ENCODE results near the gene LRRC43.
A peak's percentile ranks its signal among the peaks of the same experiment; 100 is the strongest.

The LRRC43 gene, protein sequence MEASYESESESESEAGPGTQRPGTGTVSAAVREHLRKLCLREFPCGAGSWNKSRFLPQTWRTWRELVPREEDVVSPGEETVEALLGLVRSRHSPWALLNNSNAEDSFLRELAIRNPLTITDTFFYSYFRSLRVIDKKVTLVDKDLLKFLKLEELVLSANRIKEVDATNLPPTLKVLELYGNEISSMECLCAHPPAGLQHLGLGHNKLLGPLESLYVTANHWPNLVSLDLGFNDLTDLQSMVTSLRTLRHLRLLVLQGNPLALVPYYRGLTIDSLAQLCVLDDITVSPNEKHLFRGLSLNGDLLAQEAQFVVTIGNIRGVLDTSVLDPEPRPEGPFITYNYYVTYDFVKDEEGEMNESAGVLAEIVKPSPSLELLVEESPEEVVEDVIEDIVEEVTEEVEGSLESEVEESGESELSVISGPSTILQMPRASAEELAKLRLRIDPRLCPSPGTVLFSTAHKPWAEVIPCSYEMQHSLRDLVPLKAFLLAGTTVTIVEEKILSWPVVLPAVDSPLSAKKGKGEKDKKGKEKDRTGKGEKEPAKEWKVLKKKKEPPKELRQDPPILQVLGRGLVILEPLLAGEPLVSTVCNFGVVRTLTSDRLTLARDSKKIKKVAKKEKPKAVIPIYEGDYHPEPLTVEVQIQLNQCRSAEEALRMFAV

DNA sequence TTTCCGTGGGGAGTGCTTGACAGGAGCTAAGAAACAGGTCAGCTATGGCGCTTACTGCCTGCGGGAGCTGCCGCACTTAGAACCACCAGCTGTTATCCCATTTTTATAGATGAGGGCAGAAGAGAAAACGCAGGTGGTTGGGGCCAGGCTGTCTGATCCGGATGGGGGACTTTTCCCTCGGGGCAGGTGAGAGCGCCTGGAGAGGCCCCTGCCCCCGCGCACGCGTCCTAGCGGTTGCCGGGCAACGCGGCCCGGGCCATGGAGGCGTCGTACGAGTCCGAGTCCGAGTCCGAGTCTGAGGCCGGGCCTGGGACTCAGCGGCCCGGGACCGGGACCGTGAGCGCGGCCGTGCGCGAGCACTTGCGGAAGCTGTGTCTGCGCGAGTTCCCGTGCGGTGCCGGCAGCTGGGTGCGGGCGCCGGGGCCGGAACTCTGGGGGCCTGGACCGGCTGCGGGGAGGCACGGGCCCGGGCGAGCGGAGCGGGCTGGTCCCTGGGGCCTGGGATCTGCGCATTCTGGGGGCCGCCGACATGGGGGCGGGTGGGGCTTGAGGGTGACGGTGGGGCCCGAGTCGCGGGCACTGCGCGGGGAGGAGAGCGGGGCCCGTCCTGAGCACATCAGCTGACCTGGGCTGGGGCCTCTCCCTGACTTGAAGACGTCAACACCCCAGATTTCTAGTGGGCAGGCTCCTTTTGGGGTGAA lies at the start of gene LRRC43:
LRRC43 (plus strand) TSS at position 237 of the 701 bp plus-strand sequence; CDS start at position 259, 22 bp downstream.
- DNase-seq: peak; percentile 72

- no peak for DNase-seq
Observed at GRCh38 chr12:122133192-122133950, 49.6 kb upstream of the LRRC43 start.

DNA sequence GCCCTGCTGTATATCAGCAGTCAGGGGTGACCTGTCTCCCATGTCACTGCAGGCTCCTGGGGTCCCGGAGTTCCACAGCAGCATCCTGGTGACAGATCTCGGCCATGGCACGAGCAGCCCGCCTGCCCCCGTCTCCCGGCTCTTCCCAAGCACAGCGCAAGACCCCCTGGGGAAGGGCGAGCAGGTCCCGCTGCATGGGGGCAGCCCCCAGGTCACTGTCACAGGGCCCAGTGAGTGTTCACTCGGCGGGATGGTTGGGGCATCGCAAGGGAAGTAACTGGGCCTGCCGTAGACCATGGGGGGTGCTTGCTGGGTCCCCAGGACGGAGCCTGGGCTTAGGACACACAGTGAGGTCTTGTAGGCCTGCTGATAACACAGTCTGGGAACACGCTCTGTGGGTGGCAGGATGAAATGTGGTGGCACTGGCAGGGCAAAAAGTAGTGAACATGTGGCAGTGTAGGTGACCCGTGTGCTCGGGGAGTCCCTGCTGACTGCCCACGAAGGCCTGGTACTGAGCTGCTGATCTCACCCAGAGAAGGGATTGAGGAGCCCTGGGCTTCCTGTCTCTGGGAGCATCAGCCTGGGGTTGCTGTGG lies 47.4 kb upstream of the LRRC43 start:
- DNase-seq: no peak

- DNase-seq: no peak
Observed at GRCh38 chr12:122137229-122137628, 45.7 kb upstream of the LRRC43 start.

DNA sequence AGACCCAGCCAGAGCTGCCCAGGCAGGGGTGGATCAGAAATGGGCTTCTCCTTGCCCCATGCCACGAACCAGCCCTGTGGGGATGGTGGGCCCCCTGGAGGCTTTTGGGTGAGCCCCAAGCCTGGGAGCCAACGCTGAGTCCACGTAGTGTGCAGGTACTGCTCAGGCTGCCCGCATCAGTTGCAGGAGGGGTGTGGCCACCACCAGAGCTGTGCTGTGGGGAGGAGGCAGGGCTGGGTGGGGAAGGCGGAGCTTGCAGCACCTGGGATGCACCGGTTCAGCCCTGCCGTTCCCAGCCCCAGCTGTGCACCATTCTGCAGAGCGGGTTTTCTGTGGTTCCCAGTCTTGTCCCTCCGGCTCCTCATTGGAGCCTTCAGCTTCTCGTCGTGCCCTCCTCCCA lies 45.2 kb upstream of the LRRC43 start:
- no peak for DNase-seq

GRCh38 chr12:122138181-122138580 lies 44.7 kb upstream of the LRRC43 start:
- DNase-seq: no peak

DNA sequence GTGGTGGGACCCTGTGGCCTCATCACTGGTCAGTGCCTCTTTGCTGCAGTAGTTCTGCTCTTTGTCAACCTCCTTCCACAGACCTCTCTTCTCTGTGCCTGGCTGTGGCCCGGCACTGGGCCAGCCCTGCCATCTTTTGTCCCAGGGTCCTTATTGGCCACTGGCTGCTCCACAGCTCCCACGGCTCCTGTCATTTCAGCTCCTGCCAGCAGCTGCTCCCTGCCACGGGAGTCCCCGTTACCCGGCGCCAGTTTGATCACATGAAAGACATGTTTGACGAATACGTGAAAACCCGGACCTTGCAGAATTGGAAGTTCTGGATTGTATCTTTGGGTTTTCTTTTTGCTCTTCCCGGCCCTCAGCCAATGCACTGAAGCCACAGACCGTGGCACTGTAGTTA lies 44.3 kb upstream of the LRRC43 start:
- no peak for DNase-seq

GRCh38 chr12:122139266-122139665 lies 43.7 kb upstream of the LRRC43 start:
- no peak for DNase-seq

GRCh38 chr12:122139941-122140340 lies 43.0 kb upstream of the LRRC43 start:
- no peak for DNase-seq

GRCh38 chr12:122140467-122141257 lies 42.3 kb upstream of the LRRC43 start:
- DNase-seq: no peak

DNA sequence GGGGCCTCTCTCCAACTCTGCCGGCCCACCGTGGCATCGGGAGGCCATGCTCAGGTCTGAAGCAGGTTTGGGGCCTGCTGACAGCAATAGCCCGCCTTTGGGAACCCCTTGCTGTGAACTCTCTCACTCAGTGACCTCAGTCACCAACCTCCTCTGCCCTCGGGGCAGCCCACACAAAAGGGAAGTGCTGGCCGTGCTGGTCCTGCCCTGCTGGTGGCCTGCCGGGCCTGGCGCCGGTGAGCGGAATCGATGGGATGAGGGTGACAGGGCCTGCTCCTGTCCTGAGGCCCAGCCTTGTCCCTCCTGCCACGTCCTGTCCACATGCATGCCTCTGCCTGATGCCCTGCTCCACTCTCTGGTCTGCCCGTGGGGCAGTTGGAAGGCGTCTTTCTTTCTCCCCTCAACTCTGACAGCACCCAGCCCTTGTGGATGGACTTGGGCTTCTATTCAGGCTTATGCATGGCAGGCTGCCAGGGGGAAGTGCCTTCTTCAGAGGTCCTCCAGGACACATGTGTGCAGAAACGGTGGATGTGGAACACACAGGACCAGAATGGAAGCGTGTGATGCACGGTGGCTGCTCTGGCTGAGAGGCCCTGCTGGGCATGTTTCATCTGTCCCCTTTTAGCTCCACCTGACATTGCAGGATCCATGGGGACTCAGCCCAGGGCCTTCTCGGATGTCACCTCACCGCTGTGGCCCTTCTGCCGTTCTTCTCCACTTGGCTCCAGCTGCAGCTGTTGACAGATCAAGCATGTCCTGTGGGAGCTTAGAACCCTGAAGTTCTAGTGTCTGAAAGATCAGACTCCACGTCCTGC lies 40.8 kb upstream of the LRRC43 start:
- DNase-seq: no peak

- DNase-seq: no peak
Observed at GRCh38 chr12:122142857-122143256, 40.1 kb upstream of the LRRC43 start.

DNA sequence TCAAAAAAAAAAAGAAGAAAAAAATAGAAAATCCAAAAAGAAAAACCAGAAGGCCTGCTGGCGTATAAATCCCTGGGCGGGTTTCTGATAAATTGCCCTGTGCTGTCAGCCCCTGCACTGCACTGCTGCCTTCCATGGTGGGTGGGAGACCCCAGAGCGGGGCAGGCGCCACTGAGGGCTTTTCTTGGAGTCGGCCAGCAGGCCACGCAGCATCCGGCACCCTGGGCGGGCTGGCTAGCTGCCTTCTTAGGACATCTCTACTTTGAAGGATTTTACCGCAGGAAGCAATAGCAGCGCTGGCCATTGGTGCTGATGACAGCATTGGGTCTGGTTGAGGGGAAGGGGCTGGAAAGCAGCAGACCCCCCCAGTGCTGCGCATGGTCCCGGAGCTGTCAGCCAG lies 38.0 kb upstream of the LRRC43 start:
- no peak for DNase-seq

- no peak for DNase-seq
Observed at GRCh38 chr12:122145505-122146330, 37.2 kb upstream of the LRRC43 start.

GRCh38 chr12:122147514-122148290 lies 35.2 kb upstream of the LRRC43 start:
- DNase-seq: no peak

- DNase-seq: no peak
Observed at GRCh38 chr12:122148657-122149056, 34.3 kb upstream of the LRRC43 start.

GRCh38 chr12:122150127-122150681 lies 32.7 kb upstream of the LRRC43 start:
- no peak for DNase-seq

DNA sequence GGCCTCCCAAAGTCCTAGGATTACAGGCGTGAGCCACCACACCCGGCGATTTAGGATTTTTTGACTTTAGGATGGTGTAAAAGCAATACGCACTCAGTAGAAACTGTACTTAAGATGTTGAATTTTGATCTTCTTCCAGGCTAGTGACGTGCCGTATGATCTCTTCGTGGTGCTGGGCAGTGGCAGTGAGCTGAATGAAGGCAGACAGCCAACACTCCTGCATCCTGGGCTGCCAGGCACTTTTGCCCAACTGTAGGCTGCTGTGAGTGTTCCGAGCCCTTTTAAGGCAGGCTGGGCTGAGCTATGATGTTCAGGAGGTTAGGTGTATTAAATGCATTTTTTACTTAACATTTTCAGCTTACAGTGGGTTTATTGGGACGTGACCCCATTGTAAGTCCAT lies 30.2 kb upstream of the LRRC43 start:
- no peak for DNase-seq

DNA sequence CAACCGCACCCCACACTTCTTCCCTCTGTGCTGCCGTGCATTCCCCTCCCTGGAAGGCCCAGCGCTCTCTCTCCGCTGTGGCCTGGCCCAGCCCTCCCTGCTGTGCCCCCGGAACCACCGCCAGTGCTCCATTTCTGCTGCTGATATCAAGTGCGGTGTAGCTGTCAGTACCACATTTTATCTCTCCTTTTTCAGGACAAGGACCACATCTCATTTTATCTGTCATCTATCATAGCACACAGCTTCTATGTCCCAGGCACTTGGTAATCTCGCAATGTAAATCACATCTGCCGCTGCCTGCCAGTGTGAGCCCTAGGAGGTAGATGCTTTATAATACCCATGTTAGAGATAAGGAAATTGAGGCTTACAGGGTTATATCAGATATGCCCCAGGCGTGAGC lies 27.2 kb upstream of the LRRC43 start:
- DNase-seq: no peak
